ENCODE data around the gene GATAD2B.
"Not testable (repeated sequence)": the region's sequence is repeated elsewhere in the genome, so short reads cannot be mapped to it uniquely, and the experiment has no call there.

GATAD2B gene

DNA sequence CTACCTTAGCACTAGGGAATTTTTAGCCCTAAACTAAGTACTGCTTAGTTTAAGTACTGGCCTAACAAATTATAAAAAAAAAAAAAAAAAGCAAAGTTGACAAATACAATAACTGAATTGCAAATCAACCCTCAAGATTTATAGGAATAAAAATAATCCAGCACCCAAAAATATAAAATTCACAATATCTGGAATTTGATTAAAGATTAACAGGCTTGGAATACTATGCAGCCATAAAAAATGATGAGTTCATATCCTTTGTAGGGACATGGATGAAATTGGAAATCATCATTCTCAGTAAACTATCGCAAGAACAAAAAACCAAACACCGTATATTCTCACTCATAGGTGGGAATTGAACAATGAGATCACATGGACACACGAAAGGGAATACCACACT, 78.4 kb downstream of the GATAD2B start:
- not testable (repeated sequence) for H3K4me3 ChIP-seq (ENCODE audit: low read depth, low read length)

- no peak overlapping the region for H3K4me3 ChIP-seq (ENCODE audit: low read depth, low read length)
Measured at GRCh38 chr1:153842006-153842471, 80.7 kb downstream of the GATAD2B start.

- H3K4me3 ChIP-seq (ENCODE audit: low read depth, low read length), result no peak overlapping the region
Measured at GRCh38 chr1:153841463-153841994, 81.2 kb downstream of the GATAD2B start.

DNA sequence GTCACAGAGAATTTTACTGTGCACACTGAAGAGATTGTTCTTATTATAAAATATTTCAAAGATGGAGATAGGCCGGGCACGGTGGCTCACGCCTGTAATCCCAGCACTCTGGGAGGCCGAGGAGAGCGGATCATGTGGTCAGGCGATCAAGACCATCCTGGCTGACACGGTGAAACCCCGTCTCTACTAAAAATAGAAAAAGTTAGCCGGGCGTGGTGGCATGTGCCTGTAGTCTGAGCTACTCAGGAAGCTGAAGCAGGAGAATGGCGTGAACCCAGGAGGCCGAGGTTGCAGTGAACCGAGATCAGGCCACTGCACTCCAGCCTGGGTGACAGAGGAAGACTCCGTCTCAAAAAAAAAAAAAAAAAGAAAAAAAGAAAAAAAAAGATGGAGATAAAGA, 82.0 kb downstream of the GATAD2B start:
- not testable (repeated sequence) for H3K4me3 ChIP-seq (ENCODE audit: low read depth, low read length)

GRCh38 chr1:153833968-153834367, 88.8 kb downstream of the GATAD2B start:
- H3K4me3 ChIP-seq (ENCODE audit: low read depth, low read length), result not testable (repeated sequence)

GRCh38 chr1:153833171-153833570, 89.6 kb downstream of the GATAD2B start:
- no peak overlapping the region for H3K4me3 ChIP-seq (ENCODE audit: low read depth, low read length)

DNA sequence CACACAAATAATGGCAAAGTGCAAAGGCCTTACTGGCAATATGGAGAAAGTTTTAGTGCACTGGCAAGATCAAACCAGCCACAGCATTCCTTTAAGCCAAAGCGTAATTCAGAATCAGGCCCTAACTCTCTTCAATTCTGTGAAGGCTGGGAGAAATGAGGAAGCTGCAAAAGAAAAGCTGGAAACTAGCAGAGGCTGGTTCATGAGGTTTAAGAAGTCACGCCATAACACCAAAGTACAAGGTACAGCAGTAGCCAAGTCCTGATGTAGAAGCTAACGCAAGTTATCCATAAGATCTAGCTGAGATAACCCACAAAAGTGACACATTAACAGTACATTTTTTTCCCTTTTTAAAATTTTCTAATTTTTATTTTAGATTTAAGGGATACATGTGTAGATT, 90.5 kb downstream of the GATAD2B start:
- H3K4me3 ChIP-seq (ENCODE audit: low read depth, low read length), result no peak overlapping the region

DNA sequence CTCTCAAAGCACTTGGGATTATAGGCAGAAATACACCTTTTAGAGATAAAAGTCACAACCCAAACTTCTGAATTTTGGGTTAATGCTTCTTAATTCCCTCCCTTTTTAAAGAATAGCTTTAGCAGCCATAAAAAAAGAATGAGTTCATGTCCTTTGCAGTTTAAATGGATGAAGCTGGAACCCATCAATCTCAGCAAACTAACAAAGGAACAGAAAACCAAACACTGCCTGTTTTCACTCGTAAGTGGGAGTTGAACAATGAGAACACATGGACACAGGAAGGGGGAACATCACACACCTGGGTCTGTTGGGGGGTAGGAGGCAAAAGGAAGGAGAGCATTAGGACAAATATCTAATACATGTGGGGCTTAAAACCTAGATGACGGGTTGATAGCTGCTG, 91.7 kb downstream of the GATAD2B start:
- H3K4me3 ChIP-seq (ENCODE audit: low read depth, low read length), result no peak overlapping the region

GRCh38 chr1:153827168-153827964, 95.4 kb downstream of the GATAD2B start:
- no peak overlapping the region for H3K4me3 ChIP-seq (ENCODE audit: low read depth, low read length)

DNA sequence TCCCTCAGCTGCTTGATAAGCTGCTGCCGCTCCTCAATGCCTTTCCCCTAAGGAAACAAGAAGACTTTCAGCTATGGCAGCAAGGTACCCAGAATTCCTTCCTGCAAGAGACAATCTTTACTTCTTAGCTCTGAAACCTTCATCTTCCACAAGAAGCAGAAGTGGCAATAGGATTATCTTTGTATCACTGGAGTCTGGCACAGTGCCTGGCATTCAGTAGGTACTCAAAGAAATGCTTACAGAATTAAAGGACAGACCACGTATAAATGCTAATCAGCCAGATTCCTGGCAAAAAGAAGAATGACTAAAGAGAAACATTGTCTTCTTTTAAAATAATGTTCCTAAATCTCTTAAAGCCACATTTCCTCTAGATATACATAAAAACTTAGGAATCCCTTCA, 103.9 kb downstream of the GATAD2B start:
- H3K4me3 ChIP-seq (ENCODE audit: low read depth, low read length), result no peak overlapping the region

GRCh38 chr1:153816283-153816889, 106.4 kb downstream of the GATAD2B start:
- no peak overlapping the region for H3K4me3 ChIP-seq (ENCODE audit: low read depth, low read length)

GRCh38 chr1:153805886-153806719, 116.7 kb downstream of the GATAD2B start:
- H3K4me3 ChIP-seq (ENCODE audit: low read depth, low read length), result no peak overlapping the region

GRCh38 chr1:153805042-153805745, 117.6 kb downstream of the GATAD2B start:
- H3K4me3 ChIP-seq (ENCODE audit: low read depth, low read length), result no peak overlapping the region

DNA sequence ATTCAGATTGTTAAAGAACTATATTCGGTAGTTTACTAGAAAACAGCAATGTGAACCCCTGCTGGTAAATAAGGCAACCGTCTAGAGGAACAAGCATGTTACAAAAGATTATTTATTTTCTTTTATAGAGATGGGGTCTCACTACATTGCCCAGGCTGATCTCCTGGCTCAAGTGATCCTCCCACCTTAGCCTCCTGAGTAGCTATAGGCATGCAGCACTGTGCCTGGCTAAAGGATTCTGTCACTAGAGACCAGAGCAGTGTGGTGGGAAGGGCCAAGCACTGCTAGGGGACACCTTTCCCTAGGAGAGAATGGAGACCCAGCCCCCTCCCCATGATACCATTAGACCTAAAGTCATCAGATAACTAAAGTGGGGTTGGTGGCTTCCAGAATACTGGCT, 118.7 kb downstream of the GATAD2B start:
- H3K4me3 ChIP-seq (ENCODE audit: low read depth, low read length), result no peak overlapping the region

GRCh38 chr1:153803470-153804056, 119.2 kb downstream of the GATAD2B start:
- H3K4me3 ChIP-seq (ENCODE audit: low read depth, low read length), result no peak overlapping the region

GRCh38 chr1:153801786-153802697, 120.7 kb downstream of the GATAD2B start:
- no peak overlapping the region for H3K4me3 ChIP-seq (ENCODE audit: low read depth, low read length)

- H3K4me3 ChIP-seq (ENCODE audit: low read depth, low read length), result no peak overlapping the region
Measured at GRCh38 chr1:153801028-153801625, 121.6 kb downstream of the GATAD2B start.

- H3K4me3 ChIP-seq (ENCODE audit: low read depth, low read length), result no peak overlapping the region
Measured at GRCh38 chr1:153800516-153800915, 122.3 kb downstream of the GATAD2B start.
